ENCODE measurements around the gene SYPL2.

DNA sequence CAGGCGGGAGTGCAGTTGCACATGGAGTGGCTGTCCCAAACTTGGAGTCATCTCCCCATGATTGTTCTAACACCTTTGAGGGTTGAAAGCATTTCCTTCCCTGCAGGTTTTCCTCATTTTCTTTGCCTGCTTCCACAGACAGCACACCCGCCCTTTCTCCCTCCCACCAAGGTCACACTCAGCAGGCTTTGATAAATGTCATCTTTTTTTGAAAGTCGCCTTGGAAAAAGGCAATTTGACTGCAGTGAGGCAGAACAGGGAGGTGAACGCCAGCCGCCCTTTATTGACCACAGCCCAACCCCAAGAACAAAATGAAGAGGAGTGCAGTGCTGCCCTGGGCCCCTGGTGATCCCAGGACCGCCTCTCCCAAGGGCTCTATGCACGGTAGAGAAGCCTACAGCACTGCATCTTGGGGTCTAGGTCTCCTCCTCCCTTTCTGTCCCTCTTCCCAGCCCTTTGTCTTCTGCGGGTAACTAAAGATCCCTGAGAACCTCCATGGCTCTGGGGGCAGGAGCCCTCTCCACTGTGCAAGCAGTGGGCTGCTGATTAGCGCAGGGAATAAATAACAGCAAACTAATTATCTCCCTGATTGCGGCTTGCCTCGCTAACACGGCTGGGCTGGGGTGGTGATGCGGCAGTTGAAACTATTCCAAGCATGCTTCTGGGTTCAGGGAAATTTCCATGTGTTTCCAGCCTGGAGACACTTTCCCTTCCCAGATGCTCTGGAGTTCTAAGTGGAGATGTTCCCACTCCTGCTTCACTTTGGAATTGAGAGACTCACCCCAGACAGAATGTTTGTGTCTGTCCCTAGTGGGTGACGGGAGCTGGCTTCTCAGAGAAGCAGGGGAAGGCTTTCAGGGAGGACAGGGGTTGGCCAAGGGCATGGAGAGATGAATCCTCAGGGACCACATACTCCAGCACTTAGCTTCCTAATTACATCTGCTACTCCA, 54.9 kb downstream of the SYPL2 start:
- TF ChIP-seq, protein P1, sequence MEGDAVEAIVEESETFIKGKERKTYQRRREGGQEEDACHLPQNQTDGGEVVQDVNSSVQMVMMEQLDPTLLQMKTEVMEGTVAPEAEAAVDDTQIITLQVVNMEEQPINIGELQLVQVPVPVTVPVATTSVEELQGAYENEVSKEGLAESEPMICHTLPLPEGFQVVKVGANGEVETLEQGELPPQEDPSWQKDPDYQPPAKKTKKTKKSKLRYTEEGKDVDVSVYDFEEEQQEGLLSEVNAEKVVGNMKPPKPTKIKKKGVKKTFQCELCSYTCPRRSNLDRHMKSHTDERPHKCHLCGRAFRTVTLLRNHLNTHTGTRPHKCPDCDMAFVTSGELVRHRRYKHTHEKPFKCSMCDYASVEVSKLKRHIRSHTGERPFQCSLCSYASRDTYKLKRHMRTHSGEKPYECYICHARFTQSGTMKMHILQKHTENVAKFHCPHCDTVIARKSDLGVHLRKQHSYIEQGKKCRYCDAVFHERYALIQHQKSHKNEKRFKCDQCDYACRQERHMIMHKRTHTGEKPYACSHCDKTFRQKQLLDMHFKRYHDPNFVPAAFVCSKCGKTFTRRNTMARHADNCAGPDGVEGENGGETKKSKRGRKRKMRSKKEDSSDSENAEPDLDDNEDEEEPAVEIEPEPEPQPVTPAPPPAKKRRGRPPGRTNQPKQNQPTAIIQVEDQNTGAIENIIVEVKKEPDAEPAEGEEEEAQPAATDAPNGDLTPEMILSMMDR (IDR thresholded peaks at IDR 0.05; ENCODE audit: insufficient read depth, low read length) = no peak
- no peak for TF ChIP-seq POLR2AphosphoS5 (IDR thresholded peaks at IDR 0.05; ENCODE audit: low read depth)
- no peak for TF ChIP-seq SPI1 (IDR thresholded peaks at IDR 0.05; ENCODE audit: borderline replicate concordance, low read depth)
- no peak for TF ChIP-seq REST (IDR thresholded peaks at IDR 0.05; ENCODE audit: insufficient replicate concordance, low read depth)
